NCI-H2171 treated with DMSO at 0.1 percent for 48 hours (cell line): ENCODE data around the gene U2SURP.
"Not testable (repeated sequence)": the region's sequence is repeated elsewhere in the genome, so short reads cannot be mapped to it uniquely, and the experiment has no call there.

ENCODE experiments used
- DNase-seq: peaks from one replicate; lab custom pipeline; 2025; lab: John Stamatoyannopoulos, UW

Gene U2SURP

DNA sequence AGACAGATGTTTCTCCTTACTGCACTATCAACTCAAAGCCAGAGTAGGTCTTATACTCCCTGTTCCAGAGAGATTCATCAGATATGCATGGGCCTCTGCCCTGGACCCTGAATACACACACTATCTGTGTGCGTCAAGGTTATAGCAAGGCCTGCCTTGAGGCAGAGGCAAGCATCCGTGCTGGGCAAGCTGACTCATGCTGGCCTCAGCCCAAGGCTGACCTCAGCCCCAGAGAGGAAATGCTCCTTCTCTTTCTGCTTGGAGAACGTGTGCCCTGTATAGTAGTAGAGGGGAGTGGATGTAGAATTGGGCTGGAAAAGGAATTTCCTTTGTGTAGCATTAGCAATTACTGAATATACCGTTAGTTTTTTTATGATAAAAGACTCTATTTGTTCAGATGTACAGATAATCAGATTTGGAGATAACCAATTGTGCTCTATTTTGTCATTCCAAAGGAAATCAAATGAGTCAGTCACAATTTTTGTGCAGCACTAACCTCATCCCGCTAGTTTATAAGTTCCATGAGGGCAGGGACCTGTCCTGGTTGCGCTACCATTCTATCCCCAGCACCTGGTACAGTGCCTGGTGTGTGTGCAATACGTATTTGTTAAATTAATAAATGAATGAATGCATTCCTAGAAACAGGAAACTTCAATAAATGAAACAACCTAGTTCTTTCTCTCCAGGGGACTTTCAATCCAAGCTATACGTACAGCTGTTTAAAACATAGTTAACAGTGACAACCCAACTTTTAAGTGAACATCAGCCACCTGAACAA, 24.6 kb upstream of the U2SURP start:
- no peak for DNase-seq

DNA sequence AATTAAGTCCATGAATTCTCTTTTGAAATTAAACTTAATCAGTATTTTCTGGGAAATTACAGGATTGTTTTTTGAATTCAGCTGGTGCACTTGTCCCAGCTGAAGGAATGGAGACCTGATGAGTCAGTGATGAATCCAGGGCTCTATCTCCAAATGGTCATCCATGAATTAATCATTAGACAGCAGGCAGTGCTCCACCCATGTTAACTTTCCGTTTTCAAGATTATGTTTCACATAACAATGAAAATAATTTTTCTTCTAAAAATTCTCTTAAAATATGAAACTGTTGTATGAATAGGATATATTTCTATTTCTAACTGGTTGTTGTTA, 24.0 kb upstream of the U2SURP start:
- no peak for DNase-seq

DNA sequence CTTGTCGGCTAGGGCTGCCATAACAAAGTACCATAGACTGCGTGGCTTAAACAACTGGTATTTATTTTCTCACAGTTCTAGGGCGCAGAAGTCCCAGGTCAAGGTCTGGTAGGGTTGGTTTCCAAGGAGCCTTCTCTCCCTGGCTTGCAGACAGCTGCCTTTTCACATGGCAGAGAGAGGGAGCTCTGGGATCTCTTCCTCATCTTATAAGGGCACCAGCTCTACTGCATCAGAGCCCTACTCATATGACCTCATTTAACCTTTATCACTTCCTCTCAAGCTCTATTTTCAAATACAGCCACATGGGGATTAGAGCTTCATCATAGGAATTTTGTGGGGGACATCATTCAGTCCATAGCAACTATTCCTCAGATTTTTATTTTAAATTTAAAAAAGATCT, 20.3 kb upstream of the U2SURP start:
- DNase-seq = no peak

DNA sequence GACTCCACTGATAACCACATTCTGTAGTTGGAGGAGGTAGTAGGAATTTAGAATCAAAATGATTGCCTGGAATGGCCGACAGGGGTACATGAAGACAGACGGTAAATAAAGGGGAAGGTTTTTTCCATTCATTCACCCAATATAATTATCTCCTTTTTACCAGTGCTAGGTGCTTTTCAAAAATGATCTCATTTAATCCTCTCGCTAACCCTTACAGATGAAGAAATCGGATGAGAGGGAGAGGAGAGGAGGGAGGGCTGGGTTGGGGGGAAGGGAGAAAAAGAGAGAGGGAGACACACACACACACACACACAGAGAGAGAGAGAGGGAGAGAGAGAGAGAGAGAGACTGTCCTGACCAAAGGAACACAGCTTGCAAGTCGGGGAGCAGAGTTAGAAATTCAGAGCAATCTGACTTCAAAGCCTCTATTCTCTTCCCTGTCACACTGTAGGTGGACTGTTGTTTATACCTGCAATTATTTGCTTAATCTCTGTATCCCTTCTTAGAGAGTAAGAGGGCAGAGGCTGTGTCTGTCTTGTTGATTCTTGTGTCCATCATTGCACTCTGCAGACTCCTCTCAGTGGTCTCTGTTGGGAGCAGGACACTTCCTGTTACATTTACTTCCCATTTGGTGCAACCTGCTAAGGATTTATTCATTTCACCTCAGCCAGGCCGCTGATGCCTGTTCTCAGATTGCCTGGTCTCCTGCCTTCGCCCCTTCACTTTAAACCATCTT, 19.2 kb upstream of the U2SURP start:
- DNase-seq = no peak

DNA sequence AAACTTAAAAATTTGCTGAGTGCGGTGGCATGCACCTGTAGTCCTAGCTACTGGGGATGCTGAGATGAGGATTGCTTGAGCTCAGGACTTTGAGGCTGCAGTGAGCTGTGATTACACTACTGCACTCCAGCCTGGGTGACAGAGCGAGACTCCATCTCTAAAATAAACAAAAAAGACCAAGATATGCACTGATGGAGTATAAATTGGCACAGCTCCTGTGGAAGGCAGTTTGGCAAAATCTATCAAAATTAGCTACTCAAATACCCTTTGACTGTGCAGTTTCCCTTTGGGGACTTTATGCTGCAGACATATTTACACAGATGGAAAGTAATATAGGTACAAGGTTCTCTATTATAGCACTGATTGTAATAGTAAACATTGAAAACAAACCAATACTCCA, 18.1 kb upstream of the U2SURP start:
- DNase-seq = no peak

DNA sequence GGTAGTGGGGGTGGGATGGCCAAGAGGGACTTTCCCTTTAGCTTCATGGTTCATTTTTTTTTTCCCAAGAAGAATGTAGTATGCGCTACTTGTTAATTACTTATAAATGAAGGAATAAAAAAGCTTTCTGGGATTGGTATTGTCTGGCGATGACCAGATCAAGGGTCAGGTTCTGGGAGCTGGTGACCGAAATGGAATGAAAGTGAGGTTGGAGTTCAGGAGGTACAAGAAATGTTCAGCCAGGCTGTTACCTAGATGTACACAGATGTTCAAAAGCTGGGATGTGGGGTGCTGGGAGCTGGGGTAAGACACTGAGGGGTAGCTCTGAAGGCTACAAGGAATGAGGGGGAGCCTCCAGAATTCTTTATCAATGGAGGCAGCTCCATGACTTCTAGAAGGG, 17.1 kb upstream of the U2SURP start:
- no peak for DNase-seq

DNA sequence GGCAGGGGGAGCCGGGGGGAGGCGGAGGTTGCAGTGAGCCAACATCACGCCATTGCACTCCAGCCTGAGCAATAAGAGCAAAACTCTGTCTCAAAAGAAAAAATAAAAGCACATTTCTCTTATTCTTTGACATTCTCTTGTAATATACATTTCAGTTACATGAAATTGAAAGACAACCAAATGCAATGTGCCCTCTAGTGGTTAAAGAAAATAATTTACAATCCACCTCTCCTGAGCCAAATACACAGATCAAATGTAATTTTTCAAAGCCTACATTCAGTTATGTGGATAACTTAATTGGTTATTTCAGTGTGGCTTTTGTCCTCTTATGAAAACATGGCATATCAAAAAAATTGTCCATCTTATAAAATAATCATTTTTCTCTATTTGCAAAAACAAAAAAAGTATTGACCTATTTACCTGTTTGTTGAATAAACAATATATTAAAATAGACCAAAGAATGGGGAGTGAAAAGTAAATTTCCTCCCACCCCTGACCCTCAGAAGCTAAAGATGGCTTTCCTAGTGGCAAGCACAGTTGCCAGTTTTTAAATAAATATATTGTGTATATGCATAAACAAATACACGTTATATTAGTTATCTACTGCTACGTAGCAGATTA, 14.2 kb upstream of the U2SURP start:
- peak; percentile 62 for DNase-seq

DNA sequence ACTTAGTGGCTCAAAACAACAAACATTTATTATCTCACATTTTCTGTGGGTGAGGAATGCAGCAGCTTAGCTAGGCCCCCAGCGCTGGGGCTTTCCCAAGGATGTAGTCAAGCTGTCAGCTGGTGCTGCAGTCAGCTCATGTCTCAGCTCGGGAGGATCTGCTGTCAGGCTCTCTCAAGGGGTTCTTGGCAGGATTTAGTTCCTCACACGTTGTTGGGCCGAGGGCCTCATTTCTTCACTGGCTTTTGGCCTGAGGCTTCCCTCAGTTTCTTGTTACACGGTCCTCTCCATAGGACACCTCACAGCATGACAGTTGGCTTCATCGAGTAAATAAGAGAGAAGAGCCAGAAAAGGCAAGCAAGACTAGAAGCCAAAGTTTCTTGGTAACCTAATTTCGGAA, 13.7 kb upstream of the U2SURP start:
- DNase-seq = no peak

DNA sequence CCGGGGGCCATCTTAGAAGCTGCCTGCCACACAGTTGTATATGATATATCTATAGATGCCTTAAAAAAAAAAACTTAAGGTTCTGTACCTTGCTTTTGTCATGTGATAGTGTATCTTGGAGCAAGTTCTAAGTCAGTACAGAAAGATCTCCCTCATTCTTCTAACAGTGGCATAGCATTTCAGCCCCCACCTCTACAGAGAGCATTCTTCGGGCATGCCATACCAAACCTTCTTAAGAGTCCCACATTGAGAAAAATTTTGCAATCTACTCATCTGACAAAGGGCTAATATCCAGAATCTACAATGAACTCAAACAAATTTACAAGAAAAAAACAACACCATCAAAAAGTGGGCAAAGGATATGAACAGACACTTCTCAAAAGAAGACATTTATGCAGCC, 13.1 kb upstream of the U2SURP start:
- DNase-seq = not testable (repeated sequence)

DNA sequence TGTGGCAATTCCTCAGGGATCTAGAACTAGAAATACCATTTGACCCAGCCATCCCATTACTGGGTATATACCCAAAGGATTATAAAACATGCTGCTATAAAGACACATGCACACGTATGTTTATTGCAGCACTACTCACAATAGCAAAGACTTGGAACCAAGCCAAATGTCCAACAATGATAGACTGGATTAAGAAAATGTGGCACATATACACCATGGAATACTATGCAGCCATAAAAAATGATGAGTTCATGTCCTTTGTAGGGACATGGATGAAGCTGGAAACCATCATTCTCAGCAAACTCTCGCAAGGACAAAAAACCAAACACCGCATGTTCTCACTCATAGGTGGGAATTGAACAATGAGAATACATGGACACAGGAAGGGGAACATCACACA, 12.5 kb upstream of the U2SURP start:
- not testable (repeated sequence) for DNase-seq

DNA sequence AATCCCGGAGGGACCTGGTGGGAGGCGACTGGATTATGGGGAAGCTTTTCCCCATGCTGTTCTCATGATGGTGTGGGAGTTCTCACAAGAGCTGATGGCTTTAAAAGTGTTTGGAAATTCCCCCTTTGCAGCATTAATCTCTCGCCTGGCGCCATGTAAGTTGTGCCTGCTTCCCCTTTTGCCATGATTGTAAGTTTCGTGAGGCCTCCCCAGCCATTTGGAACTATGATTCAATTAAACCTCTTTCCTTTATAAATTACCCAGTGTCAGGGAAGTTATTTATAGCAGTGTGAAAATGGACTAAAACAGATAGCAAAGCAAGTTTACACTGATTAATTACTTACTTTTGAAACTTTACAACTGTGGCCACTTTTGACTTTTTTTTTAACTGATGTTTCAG, 10.6 kb upstream of the U2SURP start:
- DNase-seq = no peak

DNA sequence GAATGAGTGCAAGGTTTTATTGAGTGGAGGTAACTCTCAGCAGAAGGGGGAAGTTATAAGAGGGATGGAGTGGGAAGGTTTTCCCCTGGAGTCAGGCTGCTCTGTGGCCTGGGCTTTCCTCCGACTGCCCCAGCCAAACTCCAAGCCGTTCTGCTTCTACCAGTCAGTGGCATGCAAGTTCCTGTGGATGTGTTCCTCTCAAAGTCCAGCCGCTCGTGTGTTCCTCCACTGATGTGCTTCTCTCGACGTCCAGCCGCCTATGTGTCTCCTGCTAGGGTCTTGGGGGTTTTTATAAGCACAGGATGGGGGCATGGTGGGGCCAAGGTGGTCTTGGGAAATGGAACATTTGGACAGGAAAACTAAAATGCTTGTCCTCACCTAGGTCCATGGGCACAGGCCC, 9.0 kb upstream of the U2SURP start:
- DNase-seq = no peak

DNA sequence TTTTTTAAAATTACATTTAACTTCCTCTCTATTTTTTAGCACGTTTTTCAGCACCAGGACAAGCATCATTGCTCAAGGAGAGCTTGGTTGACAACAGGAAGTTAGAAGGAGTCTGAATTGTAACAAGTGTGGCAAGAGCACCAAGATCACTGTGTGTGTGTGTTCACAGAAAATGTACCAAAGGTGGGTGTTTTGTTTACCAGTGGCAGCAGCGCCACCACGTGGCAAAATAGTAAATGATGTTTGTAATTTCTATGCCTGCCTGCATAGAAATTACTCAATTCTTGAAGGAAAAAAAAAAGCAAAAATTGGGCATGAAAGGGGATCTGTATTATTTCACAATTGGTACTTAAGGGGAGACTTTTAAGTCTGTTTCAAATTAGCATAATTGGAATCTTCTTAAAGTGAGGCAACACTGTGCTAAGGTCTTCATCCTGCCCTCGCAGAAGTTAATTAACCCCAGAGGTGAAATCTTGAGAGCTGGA, 7.4 kb upstream of the U2SURP start:
- DNase-seq = peak; percentile 75

DNA sequence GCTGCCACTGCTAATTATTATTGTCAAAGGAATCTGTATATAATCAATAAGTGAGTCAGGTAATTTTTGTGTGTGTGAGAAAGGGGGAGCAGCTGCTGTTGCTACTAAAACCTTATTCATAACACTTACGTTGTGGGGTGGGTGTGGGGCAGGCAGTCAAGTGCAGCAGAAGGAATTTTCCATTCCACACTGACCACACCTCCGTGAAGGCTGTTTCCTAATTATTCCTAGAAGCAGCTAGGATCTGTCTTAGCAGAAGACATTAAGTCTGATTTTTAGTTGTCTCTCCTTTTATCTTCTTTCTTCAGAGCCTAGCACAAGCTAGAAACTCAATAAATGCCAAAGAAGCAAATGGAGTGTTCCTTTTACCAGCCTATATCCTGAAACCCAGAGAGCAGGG, 4.0 kb upstream of the U2SURP start:
- DNase-seq = no peak

DNA sequence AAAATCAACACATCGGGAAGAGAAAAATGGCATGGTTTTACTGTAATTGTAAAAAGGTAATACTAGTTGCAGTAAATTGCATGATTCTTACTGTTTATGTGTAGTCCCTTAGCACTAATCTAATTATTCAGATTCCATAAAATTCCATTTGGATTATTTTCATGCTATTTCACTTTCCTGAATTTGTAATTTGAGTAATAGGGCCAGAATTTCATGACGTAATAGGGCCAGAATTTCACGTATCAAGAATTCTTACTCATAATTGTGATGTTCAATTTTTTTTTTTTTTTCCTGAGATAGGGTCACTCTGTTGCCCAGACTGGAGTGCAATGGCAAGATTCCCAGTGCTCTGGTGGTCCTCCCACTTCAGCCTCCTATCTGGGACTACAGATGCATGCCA, 2.9 kb upstream of the U2SURP start:
- no peak for DNase-seq

DNA sequence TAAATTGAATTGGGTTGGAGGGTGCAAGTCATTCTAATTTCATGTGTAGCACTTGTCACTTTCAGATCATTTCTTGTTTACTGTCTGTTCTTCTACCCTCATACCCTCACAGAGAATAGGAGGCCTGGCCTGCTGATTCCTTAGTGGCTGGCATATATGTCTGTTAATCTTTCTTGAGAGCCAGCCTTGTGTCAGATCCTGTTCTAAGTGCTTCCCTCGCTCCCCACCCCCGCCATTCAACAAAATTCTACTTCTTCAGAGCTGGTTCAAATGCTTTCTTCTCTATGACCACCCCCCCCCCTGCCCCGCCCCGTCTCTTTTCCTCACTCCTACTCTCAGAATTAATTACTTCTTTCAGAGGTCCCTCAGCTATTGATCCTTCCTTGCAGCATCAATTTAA, 1.5 kb upstream of the U2SURP start:
- no peak for DNase-seq

DNA sequence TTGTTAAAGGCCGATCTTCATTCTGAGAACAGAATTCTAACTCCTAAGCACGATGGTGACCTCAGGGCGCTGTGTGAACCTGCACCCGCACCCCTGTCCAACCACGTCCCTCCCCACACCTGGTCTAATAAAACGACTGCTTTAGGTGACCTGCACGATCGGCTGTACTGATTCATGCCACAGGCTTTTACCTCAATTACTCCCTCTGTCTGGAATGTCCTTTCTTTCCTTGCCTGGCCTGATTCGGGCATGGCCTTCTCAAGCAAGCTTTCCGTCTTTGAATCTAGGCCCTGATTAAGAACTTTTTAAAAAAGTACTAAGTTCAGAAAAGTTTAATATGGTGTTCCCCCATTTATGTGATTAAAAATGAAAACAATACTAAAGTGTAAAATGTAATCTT, 842 bp upstream of the U2SURP start:
- no peak for DNase-seq

DNA sequence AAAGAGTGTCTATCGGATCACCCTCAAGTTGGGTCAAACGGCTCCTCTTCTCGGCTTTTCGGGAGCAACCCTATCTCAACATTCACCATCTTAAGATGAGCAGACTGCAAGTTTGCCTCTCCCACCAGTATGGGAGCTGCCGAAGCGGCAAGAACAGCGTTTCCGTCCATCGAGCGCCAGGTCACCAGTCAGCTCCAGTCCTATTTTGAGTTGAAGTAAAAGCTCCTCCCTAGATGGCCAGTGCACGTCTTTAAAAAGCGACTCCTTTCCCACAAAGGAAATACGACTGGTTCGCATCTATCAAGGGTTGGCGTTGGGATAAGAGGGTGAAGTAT, 369 bp upstream of the U2SURP start:
- DNase-seq = no peak

DNA sequence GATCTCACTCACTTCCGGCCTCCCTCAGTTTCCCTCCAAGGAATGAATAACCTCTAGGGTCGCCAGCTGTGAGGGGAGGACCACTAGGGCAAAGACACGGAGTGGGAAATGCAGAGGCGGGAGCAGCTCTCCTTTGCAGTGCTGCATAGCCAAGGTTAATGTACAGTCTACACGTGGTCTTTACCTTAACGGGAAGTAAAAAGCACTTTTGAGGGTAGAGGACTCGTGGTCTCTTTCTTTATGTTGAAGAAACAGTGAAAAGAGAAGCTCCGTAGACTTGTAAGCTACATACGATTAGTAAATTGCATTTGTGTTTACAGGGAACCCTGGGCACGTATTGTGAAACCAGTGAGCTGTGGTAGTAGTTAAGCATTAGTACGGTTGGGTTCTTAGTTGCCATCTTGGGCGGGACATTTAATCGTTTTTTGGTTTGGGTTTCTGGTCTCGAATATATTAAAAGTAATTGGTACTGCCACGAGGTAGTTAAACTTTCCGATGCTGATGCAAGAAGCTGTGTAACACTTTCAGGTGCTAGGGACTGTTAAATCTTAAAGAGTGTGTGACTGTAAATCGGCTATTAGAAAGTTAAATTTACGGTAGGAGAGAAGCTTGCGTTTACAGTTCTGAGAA, 828 bp downstream of the U2SURP start:
- DNase-seq = peak; percentile 63

DNA sequence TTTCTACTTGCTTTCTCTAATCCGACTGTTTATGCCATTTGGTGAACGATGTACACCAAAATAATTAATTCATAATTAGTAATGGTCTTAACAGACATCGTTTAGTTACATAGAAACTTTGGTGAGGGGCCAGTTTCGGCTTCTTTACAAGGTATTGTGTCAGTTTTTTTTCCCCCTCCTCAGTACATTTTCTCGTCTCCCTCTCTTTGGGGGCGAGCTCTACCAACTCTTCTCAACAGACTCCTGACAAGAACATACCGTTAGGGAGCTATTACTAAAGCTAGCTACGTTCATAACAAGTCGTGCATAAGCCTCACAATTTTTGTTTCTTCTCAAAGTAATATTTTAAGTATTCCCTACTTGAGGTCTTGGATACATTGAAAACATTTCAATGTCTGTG, 1.4 kb downstream of the U2SURP start:
- no peak for DNase-seq

DNA sequence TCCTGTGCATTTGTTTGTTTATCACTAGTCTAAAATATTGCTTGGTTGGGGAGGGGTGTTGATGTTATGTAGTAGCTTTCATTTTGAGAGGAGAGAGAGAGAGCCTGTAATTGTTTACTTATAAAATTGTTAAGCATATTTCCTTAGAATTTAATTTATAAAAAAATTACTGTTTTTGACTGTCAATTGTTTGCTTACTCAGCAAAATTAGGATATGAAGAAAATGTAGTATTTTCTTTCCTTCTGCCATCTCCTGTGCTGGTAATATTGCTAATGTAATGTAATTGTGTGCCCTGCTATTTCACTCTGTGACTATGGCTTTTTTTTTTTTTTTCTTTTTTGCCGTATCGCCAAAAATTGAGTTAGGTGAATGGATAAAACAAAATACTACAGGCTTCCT, 3.5 kb downstream of the U2SURP start:
- DNase-seq = no peak

DNA sequence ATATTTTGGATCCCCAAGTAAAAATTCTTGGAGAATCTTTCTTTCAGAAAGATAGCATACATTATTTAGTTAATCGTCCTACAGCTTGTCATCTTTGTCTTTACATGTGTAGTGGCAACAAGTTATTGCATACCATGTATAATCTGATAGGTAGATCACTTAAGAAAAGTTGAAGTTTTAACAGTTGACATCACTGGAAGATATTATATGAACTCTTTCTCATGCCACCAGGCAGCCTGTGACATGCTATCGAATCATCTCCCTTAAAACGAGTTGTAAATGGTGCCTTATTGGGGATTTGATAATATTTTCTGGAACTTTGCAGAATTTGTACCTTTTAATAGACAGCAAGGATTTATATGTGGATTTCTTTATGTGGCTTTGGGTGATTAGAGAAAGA, 8.7 kb downstream of the U2SURP start:
- no peak for DNase-seq

DNA sequence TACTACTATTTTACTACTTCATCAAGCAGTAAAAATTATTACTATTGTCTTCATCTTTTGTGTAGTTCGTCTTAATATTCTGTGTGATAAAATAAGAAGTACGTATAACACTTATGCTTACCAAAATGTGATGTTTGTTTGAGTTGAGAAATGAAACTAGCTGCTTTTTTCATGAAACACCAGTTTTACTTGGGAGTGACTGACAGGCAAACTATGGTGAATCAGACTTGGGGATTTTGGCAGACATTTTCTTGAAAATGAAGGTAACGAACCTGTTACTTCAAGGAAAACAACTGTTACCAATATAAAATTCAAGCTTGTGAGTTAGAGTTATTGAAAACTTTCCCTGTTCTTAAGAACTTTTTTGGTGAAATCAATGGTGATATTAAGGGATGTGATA, 10.3 kb downstream of the U2SURP start:
- DNase-seq = no peak
